ENCODE measurements around the gene SSU72.

Gene SSU72

DNA sequence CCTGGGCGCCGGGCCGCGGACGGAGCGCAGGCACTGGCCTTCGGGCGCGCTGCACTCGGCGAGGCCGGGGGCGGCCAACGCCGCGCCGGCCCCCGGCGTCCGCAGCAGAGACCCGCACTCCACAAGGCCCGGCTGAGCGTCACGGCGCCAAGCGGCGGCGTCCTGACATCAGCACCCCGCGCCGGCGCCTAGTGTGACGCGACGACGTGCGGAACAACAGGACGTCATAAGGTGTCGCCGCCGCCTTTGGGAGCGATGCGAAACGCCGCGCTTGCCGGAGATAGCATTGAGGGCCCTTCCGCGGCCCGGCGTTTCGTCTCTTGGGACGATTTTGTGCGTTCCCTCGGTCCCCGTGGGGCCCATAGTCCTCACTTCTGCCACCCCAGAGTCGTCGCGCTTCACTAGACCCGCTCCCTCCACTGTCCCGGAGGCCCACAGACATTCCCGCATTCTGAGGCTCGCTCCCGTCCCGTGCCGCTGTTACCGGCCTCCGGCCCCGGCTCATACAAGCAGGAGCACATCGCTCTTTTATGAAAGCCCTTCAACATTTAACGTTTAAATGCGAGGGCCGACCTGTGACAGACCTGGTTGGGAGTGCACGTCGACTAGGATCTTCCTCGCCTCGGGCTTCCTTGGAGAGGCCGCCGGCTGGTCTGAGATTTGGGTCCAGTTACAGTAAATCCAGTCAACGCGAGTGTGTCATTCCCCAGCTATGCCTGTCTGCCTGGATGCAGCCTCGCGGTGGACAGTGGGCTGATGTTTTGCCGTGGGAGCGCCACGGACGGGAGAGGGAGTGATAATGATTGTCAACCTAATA is at the start of gene SSU72:
Gene SSU72, minus strand, starts transcription at position 143 of the 817 bp plus-strand sequence. CDS start 306 bp downstream, outside the sequence.
- DNase-seq (ENCODE audit: low read depth in 1 of 2, low spot score in 1 of 2) = peak; percentile 89

DNA sequence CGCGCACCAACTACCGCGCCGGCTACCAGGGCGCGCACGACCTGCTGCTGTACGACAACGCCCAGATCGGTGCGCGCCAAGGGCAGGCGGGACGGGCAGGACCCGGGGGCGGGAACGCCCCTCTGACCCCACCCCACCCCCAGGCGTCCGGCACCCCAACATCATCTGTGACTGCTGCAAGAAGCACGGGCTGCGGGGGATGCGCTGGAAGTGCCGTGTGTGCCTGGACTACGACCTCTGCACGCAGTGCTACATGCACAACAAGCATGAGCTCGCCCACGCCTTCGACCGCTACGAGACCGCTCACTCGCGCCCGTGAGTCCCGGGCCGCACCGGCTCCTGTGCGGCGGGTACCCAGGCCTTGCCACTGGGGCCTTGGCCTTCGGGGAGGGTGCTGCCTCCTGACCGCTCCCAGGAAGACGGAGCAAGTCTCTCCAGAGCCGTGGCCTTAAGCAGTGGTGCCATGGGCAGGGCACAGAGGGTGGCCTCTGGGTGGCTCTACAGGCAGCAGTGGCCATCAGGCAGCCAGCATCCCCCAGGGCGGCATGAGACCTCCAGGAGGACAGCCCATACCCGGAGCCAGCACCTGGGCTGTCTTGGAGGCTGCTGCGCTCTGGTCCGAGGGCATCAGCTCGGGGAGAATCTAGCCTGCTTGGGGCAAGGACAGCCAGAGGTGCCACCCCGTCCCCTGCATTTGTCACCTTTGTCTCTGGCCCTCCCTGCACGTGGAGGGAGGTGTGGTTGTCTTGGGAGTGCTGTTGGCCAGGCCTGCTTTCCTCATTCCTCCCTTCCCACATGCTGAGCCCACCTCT is 49.2 kb upstream of the SSU72 start:
- DNase-seq (ENCODE audit: low read depth in 1 of 2, low spot score in 1 of 2) = no peak

DNA sequence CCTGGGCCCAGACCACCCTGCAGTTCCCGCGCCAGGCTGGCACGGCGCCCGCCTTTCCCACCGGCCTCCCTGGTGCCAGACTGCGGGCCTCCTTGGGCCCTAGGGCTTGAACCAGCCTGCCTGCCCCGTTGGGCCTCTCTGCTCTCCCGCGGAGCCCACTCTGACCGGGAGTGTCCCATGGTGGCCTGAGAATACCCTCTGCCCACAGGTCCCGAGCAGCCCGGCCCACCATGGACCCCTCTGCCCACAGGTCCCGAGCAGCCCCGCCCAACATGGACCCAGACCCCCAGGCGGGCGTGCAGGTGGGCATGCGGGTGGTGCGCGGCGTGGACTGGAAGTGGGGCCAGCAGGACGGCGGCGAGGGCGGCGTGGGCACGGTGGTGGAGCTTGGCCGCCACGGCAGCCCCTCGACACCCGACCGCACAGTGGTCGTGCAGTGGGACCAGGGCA is 48.5 kb upstream of the SSU72 start:
- no peak for DNase-seq (ENCODE audit: low read depth in 1 of 2, low spot score in 1 of 2)

GRCh38 chr1:1622788-1623094 is 48.1 kb upstream of the SSU72 start:
- no peak for DNase-seq (ENCODE audit: low read depth in 1 of 2, low spot score in 1 of 2)

GRCh38 chr1:1622010-1622787 is 47.5 kb upstream of the SSU72 start:
- no peak for DNase-seq (ENCODE audit: low read depth in 1 of 2, low spot score in 1 of 2)

DNA sequence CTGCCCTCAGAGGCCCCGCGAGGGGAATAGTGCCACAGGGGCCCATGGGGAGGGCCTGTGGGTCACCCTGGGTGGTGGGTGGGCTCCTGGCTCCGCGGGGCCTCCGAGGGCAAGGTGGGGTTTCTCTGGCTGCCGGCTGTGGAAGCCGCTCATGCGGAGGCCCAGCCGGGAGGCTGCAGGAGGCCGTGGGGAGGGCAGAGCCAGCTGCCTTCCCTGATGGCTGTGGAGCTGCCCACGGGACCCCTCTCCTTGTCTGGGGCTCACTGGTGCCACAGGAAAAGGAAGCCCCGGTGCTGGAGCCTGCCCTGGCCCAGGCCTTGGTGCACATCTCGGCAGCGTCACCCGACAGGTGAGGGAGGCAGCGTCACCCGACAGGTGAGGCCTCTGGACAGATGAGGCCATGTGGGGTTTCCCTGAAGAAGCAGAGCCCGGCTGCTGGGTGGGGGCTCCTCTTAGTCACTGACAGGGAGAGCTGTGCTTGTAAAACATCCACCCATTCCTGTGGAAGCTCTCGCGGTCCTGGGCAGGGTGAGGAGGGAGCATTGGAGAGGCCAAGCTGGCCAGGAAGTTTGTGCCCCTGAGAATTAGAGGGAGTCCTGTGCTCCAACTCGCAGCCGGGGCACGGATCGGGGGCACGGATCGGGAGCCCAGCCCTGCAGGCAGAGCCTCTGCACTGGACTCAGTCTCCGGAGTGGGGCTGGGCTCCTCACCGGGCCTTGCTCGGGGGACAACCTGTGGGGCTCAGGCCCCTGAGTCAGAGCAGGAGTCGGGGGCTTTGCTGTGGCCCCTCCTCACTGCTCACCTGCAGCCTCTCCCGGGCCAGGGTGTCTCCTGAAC is 46.7 kb upstream of the SSU72 start:
- no peak for DNase-seq (ENCODE audit: low read depth in 1 of 2, low spot score in 1 of 2)

DNA sequence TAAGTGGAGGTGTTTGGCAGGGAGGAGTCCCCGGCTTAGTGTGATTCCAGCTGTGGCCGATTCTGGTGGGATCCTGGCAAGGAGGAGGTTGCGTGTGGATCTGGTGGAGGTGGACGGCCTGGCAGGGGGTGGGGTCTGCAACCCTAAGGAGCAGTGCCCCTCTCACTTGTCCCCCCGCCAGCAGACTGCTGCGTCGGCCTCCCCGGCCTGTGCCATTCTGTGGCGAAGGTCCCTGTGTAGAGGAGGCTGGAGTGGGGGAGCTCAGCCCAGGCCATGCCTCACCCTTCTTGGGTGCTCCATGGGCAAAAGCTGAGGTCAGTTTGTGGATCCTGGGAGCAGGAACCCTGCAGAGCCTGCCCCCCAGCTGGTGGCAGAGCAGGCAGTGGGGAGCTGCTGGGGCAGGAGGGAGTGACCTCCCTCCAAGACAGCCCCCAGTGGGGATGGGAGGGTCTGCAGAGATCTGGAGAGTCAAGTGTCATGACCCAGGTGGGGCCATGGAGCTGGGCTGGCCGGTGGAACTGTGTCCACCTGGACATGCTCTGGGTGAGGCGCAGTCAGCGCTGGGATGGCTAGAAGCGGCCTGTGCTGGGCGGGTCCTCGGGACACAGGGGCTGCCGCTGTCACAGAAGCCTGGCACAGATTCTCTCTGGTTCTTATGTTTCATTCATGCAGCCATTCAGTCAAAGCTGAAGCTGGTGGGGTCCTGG is 45.9 kb upstream of the SSU72 start:
- DNase-seq (ENCODE audit: low read depth in 1 of 2, low spot score in 1 of 2) = no peak

DNA sequence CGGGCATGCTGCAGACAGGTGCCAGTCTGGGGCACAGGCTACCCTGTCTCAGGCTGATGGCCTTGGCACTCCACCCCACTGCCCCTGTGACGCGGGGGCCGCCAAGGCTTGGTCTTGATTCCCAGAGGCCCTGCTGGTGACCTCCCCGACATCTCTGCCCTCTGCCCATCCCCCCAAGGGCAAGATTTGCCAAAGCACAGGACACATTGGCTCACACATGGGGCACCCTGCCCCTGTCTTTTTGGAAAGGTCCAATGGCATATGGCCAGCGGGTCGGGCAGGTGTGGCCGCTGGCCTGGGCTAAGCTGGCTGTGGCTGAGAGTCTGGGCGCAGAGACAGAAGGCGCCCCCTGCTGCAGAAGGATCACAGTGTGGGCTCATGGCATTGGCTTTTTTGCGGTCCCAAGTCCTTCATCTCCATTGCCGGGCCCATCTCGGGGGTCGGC is 45.3 kb upstream of the SSU72 start:
- no peak for DNase-seq (ENCODE audit: low read depth in 1 of 2, low spot score in 1 of 2)

- DNase-seq (ENCODE audit: low read depth in 1 of 2, low spot score in 1 of 2) = no peak
Observed at GRCh38 chr1:1618396-1619068, 43.9 kb upstream of the SSU72 start.

DNA sequence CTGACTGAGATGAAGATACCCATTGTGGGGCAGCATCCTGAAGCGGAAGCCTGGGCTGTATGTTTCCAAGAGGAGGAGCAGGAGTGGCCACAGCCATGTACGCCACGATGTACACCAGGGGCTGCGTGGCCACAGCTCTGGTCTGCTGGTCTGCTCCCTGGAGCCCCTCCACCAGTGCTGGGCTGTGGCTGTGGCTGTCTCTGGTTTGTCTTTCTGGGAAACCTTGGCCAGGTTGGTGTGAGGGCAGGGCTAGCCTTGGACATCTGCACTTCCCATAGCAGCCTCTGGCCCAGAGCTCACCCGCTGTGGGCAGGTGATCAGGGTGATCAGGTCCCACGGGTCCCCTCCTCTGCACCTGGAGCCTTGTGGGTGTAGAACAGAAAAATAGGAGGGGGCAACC is 43.3 kb upstream of the SSU72 start:
- no peak for DNase-seq (ENCODE audit: low read depth in 1 of 2, low spot score in 1 of 2)

- no peak for DNase-seq (ENCODE audit: low read depth in 1 of 2, low spot score in 1 of 2)
Observed at GRCh38 chr1:1617516-1617915, 42.9 kb upstream of the SSU72 start.

- DNase-seq (ENCODE audit: low read depth in 1 of 2, low spot score in 1 of 2) = no peak
Observed at GRCh38 chr1:1616838-1617237, 42.2 kb upstream of the SSU72 start.

- DNase-seq (ENCODE audit: low read depth in 1 of 2, low spot score in 1 of 2) = no peak
Observed at GRCh38 chr1:1616045-1616790, 41.6 kb upstream of the SSU72 start.

DNA sequence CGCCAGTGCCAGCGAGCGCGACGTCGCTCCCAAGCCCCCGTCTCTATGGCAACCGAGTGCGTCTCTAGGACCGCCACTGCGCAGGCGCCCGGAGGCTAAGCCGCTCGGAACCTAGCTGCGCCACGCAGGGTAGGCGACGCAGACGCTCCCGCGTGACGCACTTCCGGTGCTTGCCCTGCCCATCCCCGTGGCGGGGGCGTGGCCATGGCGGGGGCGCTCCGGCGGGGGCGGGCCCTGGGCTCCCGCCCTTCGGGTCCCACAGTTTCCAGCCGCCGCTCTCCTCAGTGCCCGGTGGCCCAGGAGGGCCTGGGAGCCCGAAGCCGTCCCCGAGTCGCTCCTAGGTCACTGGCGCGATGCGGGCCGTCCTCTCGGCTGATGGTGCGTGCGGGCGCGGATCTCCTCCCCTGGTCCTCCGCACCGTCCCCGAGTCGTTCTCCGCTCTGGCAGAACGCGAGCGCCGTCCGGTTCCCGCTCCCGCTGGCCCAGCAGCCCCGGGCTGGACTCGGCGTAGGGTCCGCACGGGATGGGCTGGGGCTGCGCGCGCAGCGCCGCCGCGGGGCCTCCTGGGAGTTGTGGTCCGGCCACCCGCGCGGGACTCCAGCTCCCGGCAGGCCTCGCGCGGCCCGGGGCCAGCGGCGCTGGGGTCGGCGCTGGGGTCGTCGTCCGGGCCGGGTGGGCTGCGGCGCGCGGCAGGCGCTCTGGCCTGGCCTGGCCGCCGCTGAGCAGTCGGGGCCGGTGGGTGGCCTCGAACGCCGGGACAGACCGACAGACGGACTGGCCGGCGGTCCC is 40.8 kb upstream of the SSU72 start, which contains the start of gene MIB2:
Gene MIB2, plus strand, starts transcription at position 245 of the 789 bp plus-strand sequence. CDS start 7,953 bp downstream, outside the sequence.
- DNase-seq (ENCODE audit: low read depth in 1 of 2, low spot score in 1 of 2) = peak; percentile 96

DNA sequence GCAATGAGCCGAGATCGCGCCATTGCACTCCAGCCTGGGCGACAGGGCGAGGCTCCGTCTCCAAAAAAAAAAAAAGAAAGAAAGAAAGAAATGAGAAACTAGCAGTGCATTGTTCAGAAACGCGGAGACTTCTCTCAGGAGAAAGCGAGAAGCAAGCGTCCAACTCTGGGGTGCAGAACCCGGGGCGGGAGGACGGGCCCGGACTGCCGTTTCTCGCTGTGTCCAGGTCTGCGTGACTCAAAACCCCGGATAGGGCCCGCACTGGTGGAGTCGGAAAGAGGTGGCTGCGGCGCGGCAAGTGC is 40.2 kb upstream of the SSU72 start:
- DNase-seq (ENCODE audit: low read depth in 1 of 2, low spot score in 1 of 2) = no peak

GRCh38 chr1:1614204-1614953 is 39.7 kb upstream of the SSU72 start:
- peak; percentile 33 to 44 for DNase-seq (ENCODE audit: low read depth in 1 of 2, low spot score in 1 of 2)

DNA sequence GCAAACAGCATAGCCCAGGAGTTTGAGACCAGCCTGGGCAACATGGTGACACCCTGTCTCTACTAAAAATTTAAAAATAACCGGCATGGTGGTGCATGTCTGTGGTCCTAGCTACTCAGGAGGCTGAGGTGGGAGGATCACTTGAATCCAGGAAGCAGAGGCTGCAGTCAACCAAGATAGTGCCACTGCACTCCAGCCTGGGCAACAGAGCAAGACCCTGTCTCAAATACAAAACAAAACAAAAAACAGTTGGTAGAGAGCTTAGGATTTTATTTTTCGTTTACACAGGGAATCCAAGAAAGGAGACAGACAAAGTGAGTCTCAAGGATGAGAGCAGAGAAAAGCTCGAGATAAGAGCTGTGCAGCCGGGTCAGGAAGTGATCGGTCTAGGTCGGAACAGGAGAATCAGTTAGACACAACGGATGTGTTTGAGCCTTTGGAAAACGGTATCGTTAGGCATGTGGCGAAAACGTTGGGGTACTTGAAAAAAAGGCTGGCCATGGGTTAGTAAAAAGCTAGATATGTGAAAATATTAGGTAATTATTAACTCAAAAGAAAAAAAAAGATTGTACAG is 38.9 kb upstream of the SSU72 start:
- DNase-seq (ENCODE audit: low read depth in 1 of 2, low spot score in 1 of 2) = no peak

Measured in activated CD4-positive, alpha-beta T cell treated with anti-CD3 and anti-CD28 coated beads, Interleukin-2, amount 50 U/mL, for 24 hours (primary cell).